Astrocyte (in vitro differentiated cells and primary cell): ENCODE data around the gene TMEM120B.

Experiments used
- EZH2 ChIP-seq: IDR thresholded peaks from 2 replicates; pipeline ENCODE4 v1.6.1; 2012; ENCODE audit warnings: mild to moderate bottlenecking, low read length, inconsistent platforms; ENCODE audit not compliant: insufficient read depth
- TF ChIP-seq, protein P1 (sequence below): IDR thresholded peaks from 2 replicates; pipeline ENCODE4 v1.5.1; 2011; ENCODE audit warnings: low read depth, mild to moderate bottlenecking, inconsistent platforms, low read length, moderate library complexity; ENCODE audit not compliant: insufficient read depth

DNA sequence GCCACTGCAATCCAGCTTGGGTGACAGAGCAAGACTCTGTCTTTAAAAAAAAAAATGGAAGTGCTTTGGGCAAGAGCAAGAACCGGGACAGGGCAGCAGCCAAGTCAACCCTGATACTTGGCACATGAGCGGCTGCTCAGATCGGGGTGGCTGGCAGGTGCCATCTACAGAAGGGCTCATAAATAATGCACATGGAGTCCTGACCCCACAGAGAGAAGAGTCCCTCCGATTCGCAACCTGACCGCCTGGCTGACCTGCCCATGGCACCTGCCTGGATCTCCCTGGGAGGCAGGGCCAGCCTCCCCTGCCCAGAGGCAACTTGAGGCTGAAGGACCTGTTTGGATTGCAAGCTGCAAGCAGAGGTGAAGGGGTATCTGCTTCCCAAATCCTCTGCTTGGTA, 9.6 kb upstream of the TMEM120B start:
- TF ChIP-seq, protein P1, sequence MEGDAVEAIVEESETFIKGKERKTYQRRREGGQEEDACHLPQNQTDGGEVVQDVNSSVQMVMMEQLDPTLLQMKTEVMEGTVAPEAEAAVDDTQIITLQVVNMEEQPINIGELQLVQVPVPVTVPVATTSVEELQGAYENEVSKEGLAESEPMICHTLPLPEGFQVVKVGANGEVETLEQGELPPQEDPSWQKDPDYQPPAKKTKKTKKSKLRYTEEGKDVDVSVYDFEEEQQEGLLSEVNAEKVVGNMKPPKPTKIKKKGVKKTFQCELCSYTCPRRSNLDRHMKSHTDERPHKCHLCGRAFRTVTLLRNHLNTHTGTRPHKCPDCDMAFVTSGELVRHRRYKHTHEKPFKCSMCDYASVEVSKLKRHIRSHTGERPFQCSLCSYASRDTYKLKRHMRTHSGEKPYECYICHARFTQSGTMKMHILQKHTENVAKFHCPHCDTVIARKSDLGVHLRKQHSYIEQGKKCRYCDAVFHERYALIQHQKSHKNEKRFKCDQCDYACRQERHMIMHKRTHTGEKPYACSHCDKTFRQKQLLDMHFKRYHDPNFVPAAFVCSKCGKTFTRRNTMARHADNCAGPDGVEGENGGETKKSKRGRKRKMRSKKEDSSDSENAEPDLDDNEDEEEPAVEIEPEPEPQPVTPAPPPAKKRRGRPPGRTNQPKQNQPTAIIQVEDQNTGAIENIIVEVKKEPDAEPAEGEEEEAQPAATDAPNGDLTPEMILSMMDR, result no peak
- TF ChIP-seq EZH2, result no peak
